AG04449 (cell line): ENCODE data around the gene PRSS50.
"Not testable (repeated sequence)": the region's sequence is repeated elsewhere in the genome, so short reads cannot be mapped to it uniquely, and the experiment has no call there.

Experiments
- CTCF ChIA-PET: fragments of 350-600 bp; formaldehyde crosslinking; extraction: SDS; loops from one replicate; lab custom pipeline; 2021; ENCODE audit warnings: antibody characterized with exemption; lab: Yijun Ruan, JAX
- POLR2A ChIA-PET: fragments of 400-600, 350-600 bp; formaldehyde crosslinking; extraction: SDS; loops from one replicate; lab custom pipeline; 2020; ENCODE audit warnings: antibody characterized with exemption, inconsistent platforms; lab: Yijun Ruan, JAX
- DNase-seq: peaks from one replicate; pipeline ENCODE4 v3.0.0-alpha.2; 2010; ENCODE audit warnings: low read depth, low spot score
- H3K4me3 ChIP-seq: 2 replicates; pipeline ENCODE4 v1.5.1; 2011; ENCODE audit warnings: low read depth, mild to moderate bottlenecking, control low read depth, low read length
- TF ChIP-seq, protein P1 (sequence below): IDR thresholded peaks from one replicate; pipeline ENCODE4 v1.5.1; 2011; ENCODE audit warnings: mild to moderate bottlenecking, moderate library complexity, low read length, control low read depth, inconsistent platforms; ENCODE audit not compliant: insufficient read depth; ENCODE audit errors: missing control alignments

Gene PRSS50

DNA sequence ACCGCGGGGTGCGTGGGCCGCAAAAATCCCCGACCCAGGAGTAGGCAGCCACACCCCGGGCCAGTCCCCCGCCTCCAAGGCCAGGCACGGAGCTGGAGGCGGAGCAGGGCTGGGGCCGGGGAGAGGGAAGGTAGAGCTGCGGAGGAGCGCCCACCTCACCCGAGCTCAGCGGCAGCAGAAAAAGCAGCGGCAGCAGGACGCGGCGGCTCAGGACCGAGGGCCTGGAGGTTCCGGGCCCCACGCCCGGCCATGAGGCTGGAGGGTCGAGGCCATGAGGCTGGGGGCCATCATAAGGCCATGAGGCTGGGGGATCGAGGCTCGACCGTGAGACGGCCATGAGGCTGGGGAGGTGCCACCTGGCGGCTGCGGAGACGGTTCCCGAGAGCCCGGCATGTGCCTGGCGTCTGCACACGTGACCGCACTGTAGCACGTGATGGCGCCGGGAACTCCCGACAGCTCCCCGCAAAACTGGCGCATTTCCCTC, 32.9 kb upstream of the PRSS50 start:
- POLR2A ChIA-PET, result no interaction called here
- TF ChIP-seq, protein P1, sequence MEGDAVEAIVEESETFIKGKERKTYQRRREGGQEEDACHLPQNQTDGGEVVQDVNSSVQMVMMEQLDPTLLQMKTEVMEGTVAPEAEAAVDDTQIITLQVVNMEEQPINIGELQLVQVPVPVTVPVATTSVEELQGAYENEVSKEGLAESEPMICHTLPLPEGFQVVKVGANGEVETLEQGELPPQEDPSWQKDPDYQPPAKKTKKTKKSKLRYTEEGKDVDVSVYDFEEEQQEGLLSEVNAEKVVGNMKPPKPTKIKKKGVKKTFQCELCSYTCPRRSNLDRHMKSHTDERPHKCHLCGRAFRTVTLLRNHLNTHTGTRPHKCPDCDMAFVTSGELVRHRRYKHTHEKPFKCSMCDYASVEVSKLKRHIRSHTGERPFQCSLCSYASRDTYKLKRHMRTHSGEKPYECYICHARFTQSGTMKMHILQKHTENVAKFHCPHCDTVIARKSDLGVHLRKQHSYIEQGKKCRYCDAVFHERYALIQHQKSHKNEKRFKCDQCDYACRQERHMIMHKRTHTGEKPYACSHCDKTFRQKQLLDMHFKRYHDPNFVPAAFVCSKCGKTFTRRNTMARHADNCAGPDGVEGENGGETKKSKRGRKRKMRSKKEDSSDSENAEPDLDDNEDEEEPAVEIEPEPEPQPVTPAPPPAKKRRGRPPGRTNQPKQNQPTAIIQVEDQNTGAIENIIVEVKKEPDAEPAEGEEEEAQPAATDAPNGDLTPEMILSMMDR, result no peak
- no peak for DNase-seq
- no peak overlapping the region for H3K4me3 ChIP-seq
- CTCF ChIA-PET, result no interaction called here

DNA sequence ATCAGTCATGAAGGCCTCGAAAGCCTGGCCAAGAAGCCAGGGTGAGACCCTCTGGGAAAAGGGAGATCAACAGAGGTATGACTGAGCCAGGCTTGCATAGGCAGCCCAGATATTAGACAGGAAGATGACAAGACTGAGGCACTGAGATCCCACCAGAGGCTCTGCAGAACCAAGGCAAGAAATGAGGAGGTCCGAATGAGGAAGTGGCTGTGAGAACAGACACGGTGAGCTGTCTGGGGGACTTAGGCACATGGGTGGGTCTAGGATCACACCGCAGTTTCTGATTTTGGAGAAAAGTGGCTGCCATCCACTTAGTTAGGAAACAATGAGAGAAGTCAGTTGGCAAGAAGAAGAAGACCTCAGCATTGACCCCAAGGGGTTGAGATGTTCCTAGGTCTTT, 31.5 kb upstream of the PRSS50 start:
- ChIA-PET POLR2A (no interaction called here), CTCF (no interaction called here)
- no peak overlapping the region for H3K4me3 ChIP-seq
- TF ChIP-seq, protein P1, result no peak
- no peak for DNase-seq

DNA sequence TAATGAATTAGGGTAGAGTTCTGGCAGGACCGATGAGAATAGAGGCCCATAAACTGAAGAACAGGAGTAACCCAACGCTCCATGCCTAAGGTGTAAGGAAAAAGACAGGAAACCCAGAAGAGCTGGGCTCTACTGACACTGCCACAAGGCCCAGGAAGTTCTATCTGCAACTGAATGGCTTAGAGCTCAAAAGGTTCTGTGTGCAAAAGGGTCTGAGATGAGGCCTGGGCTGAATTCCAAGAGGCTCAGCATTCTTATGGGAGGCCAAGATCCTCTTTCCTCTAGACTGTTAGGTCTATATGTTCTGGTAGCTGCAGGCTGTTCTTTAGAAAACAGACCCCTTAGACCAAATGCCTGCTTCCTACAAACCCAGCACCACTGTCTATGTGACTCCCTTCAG, 30.5 kb upstream of the PRSS50 start:
- DNase-seq, result no peak
- no peak overlapping the region for H3K4me3 ChIP-seq
- CTCF ChIA-PET, result interaction anchor here (1.1 kb wide), 1 partner anchor 118 kb away, joined by 3 read pairs; no protein-coding TSS in a partner anchor
- TF ChIP-seq, protein P1, result no peak
- POLR2A ChIA-PET, result no interaction called here

DNA sequence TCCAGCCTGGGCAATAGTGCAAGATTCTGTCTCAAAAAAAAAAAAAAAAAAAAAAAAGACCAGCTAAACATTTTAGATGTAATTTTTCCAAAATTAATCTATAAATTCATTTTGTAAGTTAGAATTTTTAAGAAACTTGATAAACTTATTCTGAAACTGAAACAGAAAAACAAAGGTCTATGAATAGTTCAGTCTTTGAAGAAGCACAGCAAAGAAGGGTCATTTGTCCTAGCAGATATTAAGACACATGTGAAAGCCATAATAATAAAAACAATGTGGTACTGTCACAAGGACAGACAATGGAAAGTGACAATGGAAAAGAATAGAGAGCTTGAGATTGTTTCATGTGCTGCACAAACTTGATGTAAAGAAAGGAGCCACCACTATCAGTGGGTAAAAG, 29.0 kb upstream of the PRSS50 start:
- ChIA-PET POLR2A (no interaction called here), CTCF (no interaction called here)
- DNase-seq, result no peak
- TF ChIP-seq, protein P1, result no peak
- no peak overlapping the region for H3K4me3 ChIP-seq

DNA sequence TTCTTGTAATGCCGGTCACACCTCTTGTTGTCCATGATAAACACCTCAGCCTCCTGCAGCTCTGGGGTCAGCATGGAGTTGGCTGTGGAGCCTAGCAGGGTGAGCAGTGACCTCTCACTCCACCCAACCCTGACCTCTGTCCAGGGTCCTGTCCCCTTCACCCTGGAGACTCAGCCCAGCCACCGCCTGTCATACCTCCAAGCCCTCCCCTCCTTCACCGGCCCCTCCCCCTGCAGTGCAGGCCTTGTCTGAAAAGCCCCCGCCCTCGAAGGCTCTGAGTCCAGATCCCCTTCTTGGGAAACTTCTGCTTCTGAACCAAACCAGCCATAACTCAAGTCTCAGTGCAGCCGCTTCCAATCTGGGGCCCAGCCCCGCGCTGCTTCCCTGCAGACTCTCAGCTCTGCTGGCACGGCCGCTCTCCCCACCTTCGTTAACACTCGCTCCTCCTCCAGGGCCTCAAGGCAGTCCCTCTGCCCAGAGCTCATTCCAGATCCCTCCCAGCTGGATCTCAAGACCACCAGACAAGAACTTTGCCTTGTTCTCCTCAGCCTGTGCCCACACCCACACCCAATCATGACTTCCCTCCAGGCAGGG, 25.4 kb upstream of the PRSS50 start:
- DNase-seq, result no peak
- CTCF ChIA-PET, result no interaction called here
- TF ChIP-seq, protein P1, result no peak
- H3K4me3 ChIP-seq, result no peak overlapping the region
- POLR2A ChIA-PET, result interaction anchor here (0.5 kb wide), 1 partner anchor 28 kb away, joined by 3 read pairs; no protein-coding TSS in a partner anchor

DNA sequence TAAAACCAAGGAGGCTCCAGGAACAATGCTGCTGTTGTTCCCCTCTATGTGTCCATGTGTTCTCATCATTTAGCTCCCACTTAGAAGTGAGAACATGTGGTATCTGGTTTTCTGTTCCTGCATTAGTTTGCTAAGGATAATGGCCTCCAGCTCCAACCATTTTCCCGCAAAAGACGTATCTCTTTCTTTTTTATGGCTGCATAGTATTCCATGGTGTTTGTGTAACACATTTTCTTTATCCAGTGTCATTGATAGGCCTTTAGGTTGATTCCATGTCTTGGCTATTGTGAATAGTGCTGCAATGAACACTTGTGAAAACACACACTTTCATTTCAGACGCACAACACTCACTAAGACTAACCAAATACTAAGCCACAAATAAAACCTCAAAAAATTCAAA, 21.9 kb upstream of the PRSS50 start:
- CTCF ChIA-PET, H3K4me3 ChIP-seq, DNase-seq: not testable (repeated sequence)

DNA sequence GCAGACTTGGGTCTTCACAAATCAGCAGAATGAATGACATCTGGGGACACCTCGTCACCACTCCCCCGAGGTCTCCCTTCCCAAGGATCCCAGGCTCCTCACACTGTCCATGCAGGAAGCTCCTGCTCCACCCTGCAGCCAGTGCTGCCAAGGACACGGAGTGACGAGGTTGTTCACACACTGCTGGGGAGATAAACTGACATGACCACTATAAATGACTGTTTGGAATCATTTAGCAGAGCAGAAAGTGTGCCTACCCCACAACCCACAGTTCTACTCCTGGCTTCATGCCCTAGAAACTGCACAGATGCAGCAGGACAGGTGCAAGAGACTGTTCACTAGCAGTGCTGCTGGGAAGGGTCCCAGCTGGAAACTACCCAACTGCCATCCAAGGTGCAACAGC, 19.7 kb upstream of the PRSS50 start:
- CTCF ChIA-PET, result interaction anchor here (1.6 kb wide), 1 partner anchor 8 kb away, joined by 4 read pairs; no protein-coding TSS in a partner anchor
- H3K4me3 ChIP-seq, result no peak overlapping the region
- no peak for DNase-seq
- TF ChIP-seq, protein P1, result no peak
- POLR2A ChIA-PET, result no interaction called here

More for the DNA sequence above, 21.9 kb upstream of the PRSS50 start:
- POLR2A ChIA-PET, result not testable (repeated sequence)
